Measurements from ENCODE around the gene SLC31A2.

The SLC31A2 gene

DNA sequence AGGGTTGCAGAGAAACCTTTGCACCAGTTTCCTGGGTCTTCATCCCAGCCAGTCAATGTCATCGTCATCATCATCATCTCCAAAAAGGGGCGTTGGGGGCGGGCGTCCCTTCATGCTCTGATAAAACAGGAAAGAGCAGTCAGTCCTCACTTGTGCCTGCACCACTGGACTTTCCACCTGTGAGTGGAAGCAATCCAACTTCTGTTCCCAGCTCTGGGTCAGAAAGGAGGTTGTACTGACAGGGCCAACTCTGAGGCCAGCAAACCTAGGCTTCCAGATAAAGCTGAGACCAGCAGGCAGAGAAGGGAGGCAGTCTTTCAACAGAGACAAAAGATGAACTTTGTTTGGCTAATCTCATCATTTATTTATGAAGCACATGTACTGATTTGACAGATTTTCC is 15.2 kb downstream of the SLC31A2 start (continued):
- TF ChIP-seq, protein P1, sequence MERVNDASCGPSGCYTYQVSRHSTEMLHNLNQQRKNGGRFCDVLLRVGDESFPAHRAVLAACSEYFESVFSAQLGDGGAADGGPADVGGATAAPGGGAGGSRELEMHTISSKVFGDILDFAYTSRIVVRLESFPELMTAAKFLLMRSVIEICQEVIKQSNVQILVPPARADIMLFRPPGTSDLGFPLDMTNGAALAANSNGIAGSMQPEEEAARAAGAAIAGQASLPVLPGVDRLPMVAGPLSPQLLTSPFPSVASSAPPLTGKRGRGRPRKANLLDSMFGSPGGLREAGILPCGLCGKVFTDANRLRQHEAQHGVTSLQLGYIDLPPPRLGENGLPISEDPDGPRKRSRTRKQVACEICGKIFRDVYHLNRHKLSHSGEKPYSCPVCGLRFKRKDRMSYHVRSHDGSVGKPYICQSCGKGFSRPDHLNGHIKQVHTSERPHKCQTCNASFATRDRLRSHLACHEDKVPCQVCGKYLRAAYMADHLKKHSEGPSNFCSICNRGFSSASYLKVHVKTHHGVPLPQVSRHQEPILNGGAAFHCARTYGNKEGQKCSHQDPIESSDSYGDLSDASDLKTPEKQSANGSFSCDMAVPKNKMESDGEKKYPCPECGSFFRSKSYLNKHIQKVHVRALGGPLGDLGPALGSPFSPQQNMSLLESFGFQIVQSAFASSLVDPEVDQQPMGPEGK (CRISPR knock-in tag; IDR thresholded peaks at IDR 0.05; ENCODE audit: borderline replicate concordance), result no peak
- TF ChIP-seq, protein P2, sequence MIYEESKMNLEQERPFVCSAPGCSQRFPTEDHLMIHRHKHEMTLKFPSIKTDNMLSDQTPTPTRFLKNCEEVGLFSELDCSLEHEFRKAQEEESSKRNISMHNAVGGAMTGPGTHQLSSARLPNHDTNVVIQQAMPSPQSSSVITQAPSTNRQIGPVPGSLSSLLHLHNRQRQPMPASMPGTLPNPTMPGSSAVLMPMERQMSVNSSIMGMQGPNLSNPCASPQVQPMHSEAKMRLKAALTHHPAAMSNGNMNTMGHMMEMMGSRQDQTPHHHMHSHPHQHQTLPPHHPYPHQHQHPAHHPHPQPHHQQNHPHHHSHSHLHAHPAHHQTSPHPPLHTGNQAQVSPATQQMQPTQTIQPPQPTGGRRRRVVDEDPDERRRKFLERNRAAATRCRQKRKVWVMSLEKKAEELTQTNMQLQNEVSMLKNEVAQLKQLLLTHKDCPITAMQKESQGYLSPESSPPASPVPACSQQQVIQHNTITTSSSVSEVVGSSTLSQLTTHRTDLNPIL (CRISPR knock-in tag; IDR thresholded peaks at IDR 0.05; ENCODE audit: low read depth), result no peak
- TF ChIP-seq PPARA (CRISPR knock-in tag; IDR thresholded peaks at IDR 0.05; ENCODE audit: borderline replicate concordance), result no peak
- no peak for TF ChIP-seq BACH2 (CRISPR knock-in tag; IDR thresholded peaks at IDR 0.05; ENCODE audit: borderline replicate concordance)
- no peak for TF ChIP-seq ZNF70 (CRISPR knock-in tag; IDR thresholded peaks at IDR 0.05)
- no peak for TF ChIP-seq ISL1 (CRISPR knock-in tag; IDR thresholded peaks at IDR 0.05)

DNA sequence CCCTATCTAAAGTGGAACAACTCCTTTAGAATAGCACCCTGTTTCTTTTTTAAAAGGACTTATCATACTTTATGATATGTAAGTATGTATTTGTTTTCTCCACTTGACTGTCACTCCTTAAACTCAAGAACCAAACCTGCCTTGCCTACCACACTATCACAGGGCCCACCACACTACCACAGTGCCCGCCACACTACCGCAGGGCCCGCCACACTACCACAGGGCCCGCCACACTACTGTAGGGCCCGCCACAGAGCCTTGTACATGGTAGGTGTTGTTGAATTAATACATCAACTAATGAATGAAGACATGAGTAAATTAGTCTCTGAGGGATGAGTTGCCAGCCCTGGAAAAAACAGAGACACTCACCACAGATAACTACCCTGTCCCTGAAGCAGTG is 18.0 kb downstream of the SLC31A2 start:
- TF ChIP-seq TOX (CRISPR knock-in tag; IDR thresholded peaks at IDR 0.05; ENCODE audit: borderline replicate concordance) (no peak), ESRRG (CRISPR knock-in tag; IDR thresholded peaks at IDR 0.05) (no peak), BACH2 (CRISPR knock-in tag; IDR thresholded peaks at IDR 0.05; ENCODE audit: borderline replicate concordance) (no peak), SNAI2 (CRISPR knock-in tag; IDR thresholded peaks at IDR 0.05) (no peak), ARNTL (CRISPR knock-in tag; IDR thresholded peaks at IDR 0.05; ENCODE audit: borderline replicate concordance, low read depth) (no peak), ZFP3 (CRISPR knock-in tag; IDR thresholded peaks at IDR 0.05) (no peak), ZNF70 (CRISPR knock-in tag; IDR thresholded peaks at IDR 0.05) (no peak), RARB (CRISPR knock-in tag; IDR thresholded peaks at IDR 0.05) (no peak)
- TF ChIP-seq, protein P1 (CRISPR knock-in tag; IDR thresholded peaks at IDR 0.05; ENCODE audit: borderline replicate concordance), result no peak
- TF ChIP-seq, protein P2 (CRISPR knock-in tag; IDR thresholded peaks at IDR 0.05; ENCODE audit: low read depth), result no peak
- TF ChIP-seq, protein P3, sequence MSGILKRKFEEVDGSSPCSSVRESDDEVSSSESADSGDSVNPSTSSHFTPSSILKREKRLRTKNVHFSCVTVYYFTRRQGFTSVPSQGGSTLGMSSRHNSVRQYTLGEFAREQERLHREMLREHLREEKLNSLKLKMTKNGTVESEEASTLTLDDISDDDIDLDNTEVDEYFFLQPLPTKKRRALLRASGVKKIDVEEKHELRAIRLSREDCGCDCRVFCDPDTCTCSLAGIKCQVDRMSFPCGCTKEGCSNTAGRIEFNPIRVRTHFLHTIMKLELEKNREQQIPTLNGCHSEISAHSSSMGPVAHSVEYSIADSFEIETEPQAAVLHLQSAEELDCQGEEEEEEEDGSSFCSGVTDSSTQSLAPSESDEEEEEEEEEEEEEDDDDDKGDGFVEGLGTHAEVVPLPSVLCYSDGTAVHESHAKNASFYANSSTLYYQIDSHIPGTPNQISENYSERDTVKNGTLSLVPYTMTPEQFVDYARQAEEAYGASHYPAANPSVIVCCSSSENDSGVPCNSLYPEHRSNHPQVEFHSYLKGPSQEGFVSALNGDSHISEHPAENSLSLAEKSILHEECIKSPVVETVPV (CRISPR knock-in tag; IDR thresholded peaks at IDR 0.05), result no peak
- TF ChIP-seq, protein P4, sequence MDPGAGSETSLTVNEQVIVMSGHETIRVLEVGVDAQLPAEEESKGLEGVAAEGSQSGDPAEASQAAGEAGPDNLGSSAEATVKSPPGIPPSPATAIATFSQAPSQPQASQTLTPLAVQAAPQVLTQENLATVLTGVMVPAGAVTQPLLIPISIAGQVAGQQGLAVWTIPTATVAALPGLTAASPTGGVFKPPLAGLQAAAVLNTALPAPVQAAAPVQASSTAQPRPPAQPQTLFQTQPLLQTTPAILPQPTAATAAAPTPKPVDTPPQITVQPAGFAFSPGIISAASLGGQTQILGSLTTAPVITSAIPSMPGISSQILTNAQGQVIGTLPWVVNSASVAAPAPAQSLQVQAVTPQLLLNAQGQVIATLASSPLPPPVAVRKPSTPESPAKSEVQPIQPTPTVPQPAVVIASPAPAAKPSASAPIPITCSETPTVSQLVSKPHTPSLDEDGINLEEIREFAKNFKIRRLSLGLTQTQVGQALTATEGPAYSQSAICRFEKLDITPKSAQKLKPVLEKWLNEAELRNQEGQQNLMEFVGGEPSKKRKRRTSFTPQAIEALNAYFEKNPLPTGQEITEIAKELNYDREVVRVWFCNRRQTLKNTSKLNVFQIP (CRISPR knock-in tag; IDR thresholded peaks at IDR 0.05; ENCODE audit: borderline replicate concordance, low read depth), result no peak
- ATAC-seq, result no peak

DNA sequence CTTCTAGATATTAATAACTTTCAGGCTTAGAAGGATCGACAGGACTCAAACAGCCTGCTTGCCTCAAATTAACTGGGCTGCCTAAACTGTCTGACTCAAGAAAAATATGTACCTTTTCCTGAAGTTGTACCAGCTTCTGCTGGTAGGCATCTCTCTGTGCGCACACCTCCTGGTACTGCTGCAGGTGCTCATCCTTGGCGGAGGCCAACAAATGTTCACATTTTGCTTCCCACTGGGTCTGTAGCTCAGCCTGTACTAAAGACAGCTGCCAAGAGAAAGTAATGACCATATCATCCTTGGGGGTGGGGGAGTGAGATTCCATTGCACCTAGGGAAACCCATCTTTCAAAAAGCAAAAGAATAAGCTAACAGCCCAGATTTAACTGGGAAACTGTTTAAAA is 22.5 kb downstream of the SLC31A2 start:
- ATAC-seq, result no peak
- TF ChIP-seq CSDC2 (CRISPR knock-in tag; IDR thresholded peaks at IDR 0.05), result no peak
- no peak for TF ChIP-seq ZFP3 (CRISPR knock-in tag; IDR thresholded peaks at IDR 0.05)

DNA sequence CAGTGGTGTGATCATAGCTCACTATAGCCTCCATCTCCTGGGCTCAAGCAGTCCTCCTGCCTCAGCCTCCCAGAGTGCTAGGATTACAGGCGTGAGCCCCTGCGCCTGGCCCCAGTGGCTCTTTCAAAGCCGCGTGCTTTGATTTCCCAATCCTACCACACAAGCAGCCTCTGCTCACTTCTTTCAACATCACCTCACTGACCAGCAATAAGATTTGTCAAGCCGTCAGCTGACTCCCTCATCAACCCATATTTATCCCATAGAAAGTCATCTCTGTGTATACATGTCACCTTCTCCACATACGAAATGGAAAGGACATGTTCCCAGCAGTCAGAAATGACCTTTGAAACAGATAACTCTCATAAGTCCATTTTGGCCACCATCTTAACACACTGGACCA is 26.0 kb downstream of the SLC31A2 start:
- TF ChIP-seq, protein P2 (CRISPR knock-in tag; IDR thresholded peaks at IDR 0.05; ENCODE audit: low read depth), result no peak
- TF ChIP-seq ZNF70 (CRISPR knock-in tag; IDR thresholded peaks at IDR 0.05) (no peak), PPARA (CRISPR knock-in tag; IDR thresholded peaks at IDR 0.05; ENCODE audit: borderline replicate concordance) (no peak), ARNTL (CRISPR knock-in tag; IDR thresholded peaks at IDR 0.05; ENCODE audit: borderline replicate concordance, low read depth) (no peak), ISL1 (CRISPR knock-in tag; IDR thresholded peaks at IDR 0.05) (no peak), TOX (CRISPR knock-in tag; IDR thresholded peaks at IDR 0.05; ENCODE audit: borderline replicate concordance) (no peak), ZNF8 (CRISPR knock-in tag; IDR thresholded peaks at IDR 0.05) (no peak), ZNF565 (CRISPR knock-in tag; conservative IDR thresholded peaks at IDR 0.05; ENCODE audit: low read depth) (no peak), ZFP3 (CRISPR knock-in tag; IDR thresholded peaks at IDR 0.05) (no peak)
- TF ChIP-seq, protein P4 (CRISPR knock-in tag; IDR thresholded peaks at IDR 0.05; ENCODE audit: borderline replicate concordance, low read depth), result no peak
- TF ChIP-seq, protein P3 (CRISPR knock-in tag; IDR thresholded peaks at IDR 0.05), result no peak

More for the DNA sequence above, 26.0 kb downstream of the SLC31A2 start:
- ATAC-seq, result no peak
